Measurements from ENCODE around the gene RAD52.

DNA sequence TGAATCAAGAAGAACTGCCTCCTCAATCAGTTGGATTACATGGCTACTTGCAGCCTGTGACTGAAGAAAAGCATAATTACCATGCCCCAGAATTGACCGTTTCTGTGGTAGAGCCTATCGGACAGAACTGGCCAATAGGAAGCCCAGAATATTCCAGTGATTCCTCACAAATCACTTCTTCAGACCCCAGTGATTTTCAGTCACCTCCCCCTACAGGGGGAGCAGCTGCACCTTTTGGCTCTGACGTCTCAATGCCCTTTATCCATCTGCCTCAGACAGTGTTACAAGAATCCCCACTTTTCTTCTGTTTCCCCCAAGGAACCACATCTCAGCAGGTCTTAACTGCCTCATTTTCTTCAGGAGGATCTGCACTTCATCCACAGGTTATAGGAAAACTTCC lies 80.8 kb downstream of the RAD52 start:
- TF ChIP-seq, protein P1, sequence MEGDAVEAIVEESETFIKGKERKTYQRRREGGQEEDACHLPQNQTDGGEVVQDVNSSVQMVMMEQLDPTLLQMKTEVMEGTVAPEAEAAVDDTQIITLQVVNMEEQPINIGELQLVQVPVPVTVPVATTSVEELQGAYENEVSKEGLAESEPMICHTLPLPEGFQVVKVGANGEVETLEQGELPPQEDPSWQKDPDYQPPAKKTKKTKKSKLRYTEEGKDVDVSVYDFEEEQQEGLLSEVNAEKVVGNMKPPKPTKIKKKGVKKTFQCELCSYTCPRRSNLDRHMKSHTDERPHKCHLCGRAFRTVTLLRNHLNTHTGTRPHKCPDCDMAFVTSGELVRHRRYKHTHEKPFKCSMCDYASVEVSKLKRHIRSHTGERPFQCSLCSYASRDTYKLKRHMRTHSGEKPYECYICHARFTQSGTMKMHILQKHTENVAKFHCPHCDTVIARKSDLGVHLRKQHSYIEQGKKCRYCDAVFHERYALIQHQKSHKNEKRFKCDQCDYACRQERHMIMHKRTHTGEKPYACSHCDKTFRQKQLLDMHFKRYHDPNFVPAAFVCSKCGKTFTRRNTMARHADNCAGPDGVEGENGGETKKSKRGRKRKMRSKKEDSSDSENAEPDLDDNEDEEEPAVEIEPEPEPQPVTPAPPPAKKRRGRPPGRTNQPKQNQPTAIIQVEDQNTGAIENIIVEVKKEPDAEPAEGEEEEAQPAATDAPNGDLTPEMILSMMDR (IDR thresholded peaks at IDR 0.05; ENCODE audit: poor library complexity): no peak
- TF ChIP-seq EZH2 (IDR thresholded peaks at IDR 0.05; ENCODE audit: borderline replicate concordance): no peak

All from hepatocyte (in vitro differentiated cells).